ENCODE measurements around the gene CERK.
A peak's percentile ranks its signal among the peaks of the same experiment; 100 is the strongest.

CERK gene

GRCh38 chr22:46686221-46687047, 51.6 kb downstream of the CERK start:
- DNase-seq (ENCODE audit: extremely low spot score, insufficient read length, low read depth) (no peak), FAIRE-seq (no peak)

- DNase-seq (ENCODE audit: extremely low spot score, insufficient read length, low read depth): peak; percentile 79
Observed at GRCh38 chr22:46684706-46685105, 53.3 kb downstream of the CERK start.

DNA sequence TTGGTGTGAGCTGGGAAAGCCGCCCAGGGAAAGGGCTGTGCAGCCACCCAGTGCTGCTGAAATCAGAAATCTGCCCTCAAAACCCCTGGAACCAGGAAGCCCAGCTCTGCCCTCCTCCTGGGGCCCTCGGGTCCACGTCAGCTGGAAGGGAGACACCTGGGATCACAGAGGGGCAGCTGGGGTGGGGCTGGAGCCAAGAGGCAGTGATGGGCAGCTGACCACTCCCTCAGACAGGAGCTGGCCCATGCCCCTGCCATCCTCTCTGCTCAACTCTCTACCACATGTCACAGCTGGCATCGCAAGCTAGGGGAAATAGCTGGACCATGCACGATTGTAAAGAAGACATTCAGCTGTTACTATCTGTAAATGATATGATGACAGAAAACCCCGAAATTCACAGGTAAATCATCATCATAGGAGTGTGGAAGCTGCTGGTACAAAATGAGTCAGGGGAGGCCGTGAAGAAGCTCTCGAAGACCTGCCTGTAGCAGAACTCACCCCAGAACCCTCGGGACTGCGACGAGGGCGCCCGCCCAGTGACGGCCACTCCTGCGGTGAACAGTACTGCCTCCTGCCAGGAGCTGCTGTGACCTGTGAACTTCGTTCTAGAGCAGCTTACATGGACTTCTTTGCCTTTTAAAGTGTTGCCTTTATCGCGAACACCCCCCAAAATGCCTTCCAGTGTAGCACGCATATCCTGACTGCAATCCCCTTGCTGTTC, 55.9 kb downstream of the CERK start:
- DNase-seq (ENCODE audit: extremely low spot score, insufficient read length, low read depth) (no peak), FAIRE-seq (no peak)

More at GRCh38 chr22:46684706-46685105, 53.3 kb downstream of the CERK start:
- FAIRE-seq: peak; percentile 96

DNA sequence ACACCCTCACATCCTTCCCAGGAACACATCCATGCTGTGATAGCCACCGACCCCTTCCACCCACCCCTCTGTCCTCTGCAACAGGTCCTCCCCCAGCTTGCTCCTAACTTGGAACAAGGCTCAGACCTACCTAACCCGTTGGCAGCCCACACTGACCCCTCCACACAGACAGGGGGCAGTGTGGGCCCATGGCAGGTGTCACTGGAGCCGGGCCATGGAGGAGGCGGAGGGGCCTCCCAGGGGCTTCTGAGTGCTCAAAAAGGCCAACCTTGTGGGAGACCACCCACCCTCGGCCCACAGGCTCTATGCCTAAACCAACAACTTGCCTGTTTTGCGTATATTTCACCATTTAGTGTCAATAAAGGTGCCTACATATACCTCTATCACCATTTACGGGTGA, 57.0 kb downstream of the CERK start:
- no peak for FAIRE-seq
- DNase-seq (ENCODE audit: extremely low spot score, insufficient read length, low read depth): no peak

- FAIRE-seq (no peak), DNase-seq (ENCODE audit: extremely low spot score, insufficient read length, low read depth) (no peak)
Observed at GRCh38 chr22:46679706-46680269, 58.3 kb downstream of the CERK start.

- FAIRE-seq: no peak
Observed at GRCh38 chr22:46678785-46679700, 59.0 kb downstream of the CERK start.

DNA sequence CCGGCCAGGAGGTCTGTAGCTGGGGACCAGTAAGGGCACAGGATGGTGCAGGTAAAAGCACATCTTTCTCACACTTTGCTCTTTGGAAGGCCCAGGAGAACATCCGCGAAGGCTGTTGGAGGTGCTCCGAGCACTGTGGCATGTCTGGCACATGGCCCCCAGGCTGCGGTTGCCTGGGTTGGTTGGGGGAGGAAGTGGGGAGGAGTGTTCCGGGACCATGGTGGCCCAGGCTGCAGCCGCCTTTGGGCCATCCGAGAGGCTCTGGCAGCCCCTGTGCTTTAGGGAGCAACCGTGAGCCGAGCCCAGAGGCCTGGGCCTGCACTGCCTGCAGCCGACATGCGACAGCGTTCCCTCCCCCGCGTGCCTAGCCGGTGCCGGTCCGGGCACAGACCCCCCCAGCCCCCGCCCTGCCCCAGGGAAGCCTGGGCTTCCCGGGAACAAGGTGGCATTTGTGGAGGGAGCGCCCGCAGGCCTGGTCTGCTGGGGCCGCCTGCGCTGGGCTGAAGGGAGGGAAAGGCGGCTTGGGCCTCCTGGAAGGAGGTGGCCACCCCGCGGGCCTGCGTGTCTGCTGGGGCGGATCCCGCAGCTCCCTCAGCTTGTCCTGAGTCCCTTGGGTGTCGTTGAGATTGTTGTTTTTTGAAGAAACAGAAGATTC, 59.9 kb downstream of the CERK start:
- DNase-seq (ENCODE audit: extremely low spot score, insufficient read length, low read depth) (no peak), FAIRE-seq (no peak)

More at GRCh38 chr22:46678785-46679700, 59.0 kb downstream of the CERK start:
- no peak for DNase-seq (ENCODE audit: extremely low spot score, insufficient read length, low read depth)

- no peak for FAIRE-seq
- no peak for DNase-seq (ENCODE audit: extremely low spot score, insufficient read length, low read depth)
Observed at GRCh38 chr22:46677323-46678002, 60.6 kb downstream of the CERK start.

DNA sequence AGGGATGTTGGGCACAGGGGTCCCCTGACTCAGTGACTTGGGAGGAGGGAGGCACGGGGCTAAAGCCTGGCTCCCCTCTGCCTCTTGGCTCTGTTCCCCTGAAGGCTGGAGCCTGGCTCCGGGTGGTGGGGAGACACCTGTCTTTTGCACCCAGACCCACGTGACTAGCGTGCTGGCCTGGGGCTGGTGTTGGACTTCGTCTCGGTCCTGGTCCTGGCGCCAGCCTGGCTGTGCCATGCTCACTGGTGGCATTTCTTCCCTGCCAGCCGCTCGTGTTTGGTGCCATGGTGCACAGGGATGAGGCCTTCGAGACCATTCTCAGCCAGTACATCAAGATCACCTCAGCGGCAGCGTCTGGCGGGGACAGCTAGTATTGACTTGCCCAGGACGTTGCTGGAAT, 61.2 kb downstream of the CERK start:
- DNase-seq (ENCODE audit: extremely low spot score, insufficient read length, low read depth): no peak
- no peak for FAIRE-seq

- no peak for FAIRE-seq
- no peak for DNase-seq (ENCODE audit: extremely low spot score, insufficient read length, low read depth)
Observed at GRCh38 chr22:46676479-46676878, 61.6 kb downstream of the CERK start.

- DNase-seq (ENCODE audit: extremely low spot score, insufficient read length, low read depth): no peak
- no peak for FAIRE-seq
Observed at GRCh38 chr22:46675938-46676337, 62.1 kb downstream of the CERK start.

- DNase-seq (ENCODE audit: extremely low spot score, insufficient read length, low read depth): no peak
- no peak for FAIRE-seq
Observed at GRCh38 chr22:46675479-46675878, 62.6 kb downstream of the CERK start.

- FAIRE-seq (no peak), DNase-seq (ENCODE audit: extremely low spot score, insufficient read length, low read depth) (no peak)
Observed at GRCh38 chr22:46674906-46675305, 63.1 kb downstream of the CERK start.

- DNase-seq (ENCODE audit: extremely low spot score, insufficient read length, low read depth): no peak
- FAIRE-seq: peak; percentile 72
Observed at GRCh38 chr22:46674367-46674781, 63.7 kb downstream of the CERK start.

DNA sequence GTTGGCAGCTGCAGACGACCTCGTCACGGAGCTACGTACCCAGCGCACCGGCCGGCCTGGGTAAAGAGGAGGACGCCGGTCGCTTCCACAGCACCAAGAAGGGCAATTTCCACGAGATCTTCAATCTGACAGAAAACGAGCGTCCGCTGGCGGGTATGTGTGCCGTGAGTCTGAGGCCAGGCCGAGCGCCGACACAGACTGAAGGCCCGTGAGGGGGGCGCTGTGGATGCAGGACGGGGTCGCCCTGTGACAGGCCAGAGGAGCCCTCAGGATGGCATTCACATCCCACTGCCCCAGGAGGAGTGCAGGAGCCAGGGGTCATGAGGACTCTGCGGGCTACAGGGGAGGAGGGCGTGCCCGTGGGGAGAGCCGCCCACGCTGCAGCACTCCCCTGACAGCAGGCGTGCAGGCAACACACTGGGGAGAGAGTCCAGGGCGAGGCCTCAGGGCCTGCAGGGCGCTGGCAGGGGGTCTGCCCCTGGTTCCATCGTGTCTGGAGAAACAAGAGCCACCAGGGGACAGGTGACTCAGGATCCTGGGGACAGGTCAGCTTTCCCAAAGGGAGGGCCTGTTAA, 64.3 kb downstream of the CERK start:
- no peak for FAIRE-seq
- no peak for DNase-seq (ENCODE audit: extremely low spot score, insufficient read length, low read depth)

DNA sequence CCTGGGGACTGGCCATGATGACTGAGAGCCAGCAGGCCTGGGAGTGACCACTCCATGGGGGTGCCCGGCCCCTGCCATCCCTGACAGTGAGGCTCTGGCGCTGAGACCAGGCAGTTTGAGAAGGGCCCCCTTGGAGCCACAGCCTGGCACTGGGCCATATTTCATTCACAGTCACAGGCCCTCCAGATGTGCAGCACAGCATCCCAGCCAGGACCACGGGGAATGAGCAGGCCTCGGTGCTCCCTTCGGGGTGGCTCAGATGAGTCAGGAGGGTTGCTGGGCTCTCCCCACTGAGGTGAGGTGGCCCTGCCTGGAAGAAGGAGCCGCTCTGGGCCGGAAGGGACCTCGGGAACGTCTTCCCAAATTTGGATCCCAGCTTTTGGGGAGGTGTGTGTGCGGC, 64.8 kb downstream of the CERK start:
- DNase-seq (ENCODE audit: extremely low spot score, insufficient read length, low read depth): no peak
- FAIRE-seq: no peak

- FAIRE-seq (no peak), DNase-seq (ENCODE audit: extremely low spot score, insufficient read length, low read depth) (no peak)
Observed at GRCh38 chr22:46672731-46673130, 65.3 kb downstream of the CERK start.

DNA sequence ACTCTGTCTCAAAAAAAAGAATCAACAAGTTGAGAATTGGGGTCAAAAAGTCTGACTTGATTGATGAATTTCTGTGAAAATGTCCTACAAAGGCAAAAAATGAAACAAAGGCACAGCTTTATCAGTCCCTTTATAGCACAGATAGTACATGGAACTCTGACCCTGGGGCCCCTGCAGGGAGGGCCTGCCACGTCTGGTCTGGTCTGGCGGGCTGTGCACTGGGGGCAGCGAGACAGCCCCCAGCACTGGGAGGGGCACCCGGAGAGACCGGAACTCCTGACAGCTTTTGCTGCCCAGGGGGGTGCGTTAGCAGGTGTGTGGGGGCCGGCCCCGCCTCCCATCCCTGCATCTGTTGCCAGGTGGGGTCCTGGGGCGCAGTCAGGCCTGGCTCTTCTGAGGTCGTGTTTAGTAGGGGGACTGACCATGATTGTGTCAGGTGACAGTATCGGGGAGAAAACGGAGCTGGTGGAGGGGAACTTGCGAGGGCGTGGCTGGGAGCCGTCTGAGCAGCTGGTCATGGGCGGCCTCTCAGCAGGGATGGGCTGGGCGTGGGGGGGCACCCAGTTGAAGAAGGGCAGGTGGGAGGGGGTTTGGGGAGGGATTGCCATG, 66.1 kb downstream of the CERK start:
- FAIRE-seq (no peak), DNase-seq (ENCODE audit: extremely low spot score, insufficient read length, low read depth) (no peak)
